Measurements from ENCODE around the gene NFKBIA. TPM values are rescaled to one million over a fixed set of nuclear protein-coding genes. Genes with fewer than 3 reads are reported as not detected.
"Not testable (repeated sequence)": the region's sequence is repeated elsewhere in the genome, so short reads cannot be mapped to it uniquely, and the experiment has no call there.

NFKBIA gene
- 1,000 to 10,000 TPM; 1,092 to 1,804 TPM for total RNA-seq

- Mint-ChIP-seq H3K9me3 (no peaks in the 10 kb centered on the region), H3K4me1 (ENCODE audit: low read depth in 2 of 2) (peaks cover 47 to 54% of the 10 kb centered on the region in 2 donors), H3K4me3 (peak within 1 kb of the TSS; percentile 98), H3K36me3 (peaks cover 36% of the 10 kb centered on the region), H3K27ac (peak within 1 kb of the TSS; percentile 98 to 99), H3K27me3 (no peaks in the 10 kb centered on the region)
- peak; percentile 98 for DNase-seq (ENCODE audit: low spot score)
- peak; percentile 83 to 84 for ATAC-seq
These were observed at the start of gene NFKBIA for GRCh38 chr14:35404449-35405303. Gene NFKBIA (minus strand): TSS chr14:35404749. CDS start chr14:35404644, 105 bp downstream.

- H3K27ac Mint-ChIP-seq: no peak overlapping the region
- H3K36me3 Mint-ChIP-seq: no peaks in the 10 kb centered on the region
- peaks cover 0 to 2% of the 10 kb centered on the region in 2 donors for H3K27me3 Mint-ChIP-seq
- H3K9me3 Mint-ChIP-seq: no peaks in the 10 kb centered on the region
- no peak overlapping the region for H3K4me3 Mint-ChIP-seq
- no peaks in the 10 kb centered on the region for H3K4me1 Mint-ChIP-seq (ENCODE audit: low read depth in 2 of 2)
- DNase-seq (ENCODE audit: low spot score) (no peak), ATAC-seq (no peak)
These were observed 41.9 kb upstream of the NFKBIA start for GRCh38 chr14:35446450-35446849.

- H3K4me3 Mint-ChIP-seq: no peak overlapping the region
- no peak for ATAC-seq
- no peaks in the 10 kb centered on the region for H3K27me3 Mint-ChIP-seq
These were observed 39.6 kb upstream of the NFKBIA start for GRCh38 chr14:35444104-35444503.

GRCh38 chr14:35441160-35441559 lies 36.6 kb upstream of the NFKBIA start:
- Mint-ChIP-seq H3K4me3 (no peak overlapping the region), H3K36me3 (no peaks in the 10 kb centered on the region), H3K4me1 (ENCODE audit: low read depth in 2 of 2) (no peaks in the 10 kb centered on the region), H3K27me3 (no peaks in the 10 kb centered on the region), H3K9me3 (no peaks in the 10 kb centered on the region), H3K27ac (no peak overlapping the region)
- no peak for DNase-seq (ENCODE audit: low spot score)
- no peak for ATAC-seq

More at GRCh38 chr14:35444104-35444503, 39.6 kb upstream of the NFKBIA start:
- H3K4me1 Mint-ChIP-seq (ENCODE audit: low read depth in 2 of 2): no peaks in the 10 kb centered on the region
- no peaks in the 10 kb centered on the region for H3K9me3 Mint-ChIP-seq
- DNase-seq (ENCODE audit: low spot score): no peak
- H3K27ac Mint-ChIP-seq: no peak overlapping the region
- no peaks in the 10 kb centered on the region for H3K36me3 Mint-ChIP-seq

- no peak overlapping the region for H3K4me3 Mint-ChIP-seq
- DNase-seq (ENCODE audit: low spot score): no peak
- no peaks in the 10 kb centered on the region for H3K9me3 Mint-ChIP-seq
- no peak overlapping the region for H3K27ac Mint-ChIP-seq
- ATAC-seq: no peak
- H3K36me3 Mint-ChIP-seq: no peaks in the 10 kb centered on the region
- no peaks in the 10 kb centered on the region for H3K27me3 Mint-ChIP-seq
- H3K4me1 Mint-ChIP-seq (ENCODE audit: low read depth in 2 of 2): peaks cover 5 to 6% of the 10 kb centered on the region in 2 donors
These were observed 34.6 kb upstream of the NFKBIA start for GRCh38 chr14:35438910-35439713.

- not testable (repeated sequence) for H3K4me3 Mint-ChIP-seq; DNase-seq (ENCODE audit: low spot score); ATAC-seq; H3K27ac Mint-ChIP-seq; H3K36me3 Mint-ChIP-seq; H3K9me3 Mint-ChIP-seq; H3K27me3 Mint-ChIP-seq; H3K4me1 Mint-ChIP-seq (ENCODE audit: low read depth in 2 of 2)
These were observed 33.9 kb upstream of the NFKBIA start for GRCh38 chr14:35438492-35438891.

GRCh38 chr14:35435177-35435576 lies 30.6 kb upstream of the NFKBIA start:
- peaks cover 7 to 8% of the 10 kb centered on the region in 2 donors for H3K4me1 Mint-ChIP-seq (ENCODE audit: low read depth in 2 of 2)
- DNase-seq (ENCODE audit: low spot score) (no peak), ATAC-seq (no peak)
- H3K4me3 Mint-ChIP-seq: no peak overlapping the region
- no peaks in the 10 kb centered on the region for H3K9me3 Mint-ChIP-seq
- H3K27me3 Mint-ChIP-seq: no peaks in the 10 kb centered on the region
- H3K36me3 Mint-ChIP-seq: no peaks in the 10 kb centered on the region
- H3K27ac Mint-ChIP-seq: no peak overlapping the region

- no peak for ATAC-seq
- Mint-ChIP-seq H3K4me3 (no peak overlapping the region), H3K27me3 (no peaks in the 10 kb centered on the region), H3K4me1 (ENCODE audit: low read depth in 2 of 2) (peaks cover 10 to 13% of the 10 kb centered on the region in 2 donors), H3K27ac (peak overlapping the region in 1 of 2 donors; percentile 21), H3K36me3 (no peaks in the 10 kb centered on the region), H3K9me3 (no peaks in the 10 kb centered on the region)
- no peak for DNase-seq (ENCODE audit: low spot score)
These were observed 29.3 kb upstream of the NFKBIA start for GRCh38 chr14:35433826-35434225.

GRCh38 chr14:35430459-35431199 lies 26.1 kb upstream of the NFKBIA start:
- no peaks in the 10 kb centered on the region for H3K27me3 Mint-ChIP-seq
- peaks cover 10 to 13% of the 10 kb centered on the region in 2 donors for H3K4me1 Mint-ChIP-seq (ENCODE audit: low read depth in 2 of 2)
- DNase-seq (ENCODE audit: low spot score): no peak
- H3K36me3 Mint-ChIP-seq: no peaks in the 10 kb centered on the region
- peak overlapping the region; percentile 36 for H3K4me3 Mint-ChIP-seq
- no peaks in the 10 kb centered on the region for H3K9me3 Mint-ChIP-seq
- no peak overlapping the region for H3K27ac Mint-ChIP-seq
- no peak for ATAC-seq

- no peaks in the 10 kb centered on the region for H3K36me3 Mint-ChIP-seq
- peaks cover 5 to 8% of the 10 kb centered on the region in 2 donors for H3K4me1 Mint-ChIP-seq (ENCODE audit: low read depth in 2 of 2)
- H3K9me3 Mint-ChIP-seq: no peaks in the 10 kb centered on the region
- H3K27me3 Mint-ChIP-seq: no peaks in the 10 kb centered on the region
- ATAC-seq (no peak), DNase-seq (ENCODE audit: low spot score) (no peak)
- no peak overlapping the region for H3K27ac Mint-ChIP-seq
- peak overlapping the region; percentile 36 for H3K4me3 Mint-ChIP-seq
These were observed 25.4 kb upstream of the NFKBIA start for GRCh38 chr14:35429951-35430350.

GRCh38 chr14:35425850-35426249 lies 21.3 kb upstream of the NFKBIA start:
- Mint-ChIP-seq H3K4me1 (ENCODE audit: low read depth in 2 of 2) (peaks cover 10 to 13% of the 10 kb centered on the region in 2 donors), H3K9me3 (no peaks in the 10 kb centered on the region), H3K27ac (no peak overlapping the region), H3K4me3 (no peak overlapping the region), H3K27me3 (no peaks in the 10 kb centered on the region), H3K36me3 (no peaks in the 10 kb centered on the region)
- DNase-seq (ENCODE audit: low spot score) (no peak), ATAC-seq (peak; percentile 82 to 92)

- no peaks in the 10 kb centered on the region for H3K27me3 Mint-ChIP-seq
- no peaks in the 10 kb centered on the region for H3K9me3 Mint-ChIP-seq
- no peak overlapping the region for H3K4me3 Mint-ChIP-seq
- H3K27ac Mint-ChIP-seq: no peak overlapping the region
- H3K4me1 Mint-ChIP-seq (ENCODE audit: low read depth in 2 of 2): peaks cover 6 to 8% of the 10 kb centered on the region in 2 donors
- ATAC-seq (no peak), DNase-seq (ENCODE audit: low spot score) (no peak)
- no peaks in the 10 kb centered on the region for H3K36me3 Mint-ChIP-seq
These were observed 19.1 kb upstream of the NFKBIA start for GRCh38 chr14:35423621-35424020.

- no peak overlapping the region for H3K27ac Mint-ChIP-seq
These were observed 15.7 kb upstream of the NFKBIA start for GRCh38 chr14:35420036-35420811.

More at GRCh38 chr14:35420036-35420811, 15.7 kb upstream of the NFKBIA start:
- no peaks in the 10 kb centered on the region for H3K9me3 Mint-ChIP-seq
- H3K36me3 Mint-ChIP-seq: no peaks in the 10 kb centered on the region
- peaks cover 33 to 40% of the 10 kb centered on the region in 2 donors for H3K4me1 Mint-ChIP-seq (ENCODE audit: low read depth in 2 of 2)
- H3K27me3 Mint-ChIP-seq: no peaks in the 10 kb centered on the region
- no peak for ATAC-seq
- no peak for DNase-seq (ENCODE audit: low spot score)
- no peak overlapping the region for H3K4me3 Mint-ChIP-seq

Measured in natural killer cell treated with Interleukin-12 subunit alpha and Interleukin-12 subunit beta and Interleukin-15 and Interleukin-18, amount 100 ng/mL, for 72 hours (primary cell).